Lower leg skin (tissue), 3 donors: ENCODE measurements around the gene KCNMB2.

Source experiments
- POLR2A ChIP-seq, 2 donors: fragments of 450-650 bp; IDR thresholded peaks; one replicate each; pipeline ENCODE4 v1.6.1; 2016 to 2017; ENCODE audit warnings: antibody characterized with exemption in 2 of 2, mild to moderate bottlenecking in 1 of 2, moderate library complexity in 1 of 2
- TF ChIP-seq, protein P1 (sequence below), 3 donors: fragments of 450-650 bp; IDR thresholded peaks; one replicate each; pipeline ENCODE4 v1.5.1; 2016; ENCODE audit warnings: antibody characterized with exemption in 3 of 3, mild to moderate bottlenecking in 3 of 3, moderate library complexity in 2 of 3

- TF ChIP-seq, protein P1, sequence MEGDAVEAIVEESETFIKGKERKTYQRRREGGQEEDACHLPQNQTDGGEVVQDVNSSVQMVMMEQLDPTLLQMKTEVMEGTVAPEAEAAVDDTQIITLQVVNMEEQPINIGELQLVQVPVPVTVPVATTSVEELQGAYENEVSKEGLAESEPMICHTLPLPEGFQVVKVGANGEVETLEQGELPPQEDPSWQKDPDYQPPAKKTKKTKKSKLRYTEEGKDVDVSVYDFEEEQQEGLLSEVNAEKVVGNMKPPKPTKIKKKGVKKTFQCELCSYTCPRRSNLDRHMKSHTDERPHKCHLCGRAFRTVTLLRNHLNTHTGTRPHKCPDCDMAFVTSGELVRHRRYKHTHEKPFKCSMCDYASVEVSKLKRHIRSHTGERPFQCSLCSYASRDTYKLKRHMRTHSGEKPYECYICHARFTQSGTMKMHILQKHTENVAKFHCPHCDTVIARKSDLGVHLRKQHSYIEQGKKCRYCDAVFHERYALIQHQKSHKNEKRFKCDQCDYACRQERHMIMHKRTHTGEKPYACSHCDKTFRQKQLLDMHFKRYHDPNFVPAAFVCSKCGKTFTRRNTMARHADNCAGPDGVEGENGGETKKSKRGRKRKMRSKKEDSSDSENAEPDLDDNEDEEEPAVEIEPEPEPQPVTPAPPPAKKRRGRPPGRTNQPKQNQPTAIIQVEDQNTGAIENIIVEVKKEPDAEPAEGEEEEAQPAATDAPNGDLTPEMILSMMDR (IDR thresholded peaks at IDR 0.05) = no peak
- no peak for TF ChIP-seq POLR2A (IDR thresholded peaks at IDR 0.05)
Observed at GRCh38 chr3:178496911-178497310, 39.3 kb upstream of the KCNMB2 start.
